Activated CD4-positive, alpha-beta T cell treated with anti-CD3 and anti-CD28 coated beads, Interleukin-2, amount 10 ng/mL, durations not matched to agents 24 days and 14 days (primary cell): ENCODE data around the gene MSI2. TPM values are rescaled to one million over a fixed set of nuclear protein-coding genes. Genes with fewer than 3 reads are reported as not detected.

Experiments used
- DNase-seq: peaks from one replicate; pipeline ENCODE4 v3.0.0; 2022
- H3K27ac Mint-ChIP-seq: one replicate; pipeline ENCODE4 v1.8.0; 2022; ENCODE audit warnings: mild to moderate bottlenecking, mixed read lengths
- H3K27me3 Mint-ChIP-seq: one replicate; pipeline ENCODE4 v1.8.0; 2022; ENCODE audit warnings: mixed read lengths
- H3K36me3 Mint-ChIP-seq: one replicate; pipeline ENCODE4 v1.8.0; 2022; ENCODE audit warnings: low read depth, mild to moderate bottlenecking, mixed read lengths
- H3K4me1 Mint-ChIP-seq: one replicate; pipeline ENCODE4 v1.8.0; 2021; ENCODE audit warnings: mixed read lengths
- H3K4me3 Mint-ChIP-seq: one replicate; pipeline ENCODE4 v1.8.0; 2022; ENCODE audit warnings: mild to moderate bottlenecking, moderate library complexity, mixed read lengths
- H3K9me3 Mint-ChIP-seq: one replicate; pipeline ENCODE4 v1.8.0; 2021; ENCODE audit warnings: mixed read lengths
- intact Hi-C: fragments of 100-400 bp; cut with micrococcal nuclease; formaldehyde crosslinking; loops from one replicate; pipeline ENCODE4 v1.15.1; 2023
- total RNA-seq: library from RNA; stranded (reverse); gene quantifications from 2 replicates; pipeline ENCODE4 v1.2.3, GENCODE V29; 2022

MSI2 gene
- total RNA-seq, 1 donor from 2014 or later = 172 TPM

DNA sequence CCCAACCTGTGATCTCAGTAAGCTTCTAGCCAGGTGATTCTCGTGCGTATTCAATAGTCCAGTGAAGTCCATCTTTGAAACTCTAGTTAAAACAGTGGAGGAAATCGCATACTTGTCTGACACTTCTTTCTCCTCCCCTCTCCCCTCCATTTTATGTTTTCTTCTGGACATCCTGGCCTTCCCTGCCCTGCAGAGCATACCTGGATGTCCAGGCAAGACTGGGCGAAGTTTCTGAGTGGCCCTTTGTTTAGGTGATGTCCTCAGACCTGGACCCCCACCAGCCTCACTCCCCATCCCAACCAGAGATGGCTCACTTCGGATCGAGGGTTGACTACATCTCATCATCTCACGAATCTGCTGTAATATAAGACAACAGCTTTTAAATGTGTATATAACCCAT lies 423.0 kb downstream of the MSI2 start:
- intact Hi-C loops = no loop called here
- Mint-ChIP-seq H3K4me1 (no peaks in the 10 kb centered on the region), H3K27me3 (no peaks in the 10 kb centered on the region), H3K27ac (no peak overlapping the region), H3K36me3 (peaks cover 24% of the 10 kb centered on the region), H3K9me3 (no peaks in the 10 kb centered on the region), H3K4me3 (no peak overlapping the region)
- no peak for DNase-seq

DNA sequence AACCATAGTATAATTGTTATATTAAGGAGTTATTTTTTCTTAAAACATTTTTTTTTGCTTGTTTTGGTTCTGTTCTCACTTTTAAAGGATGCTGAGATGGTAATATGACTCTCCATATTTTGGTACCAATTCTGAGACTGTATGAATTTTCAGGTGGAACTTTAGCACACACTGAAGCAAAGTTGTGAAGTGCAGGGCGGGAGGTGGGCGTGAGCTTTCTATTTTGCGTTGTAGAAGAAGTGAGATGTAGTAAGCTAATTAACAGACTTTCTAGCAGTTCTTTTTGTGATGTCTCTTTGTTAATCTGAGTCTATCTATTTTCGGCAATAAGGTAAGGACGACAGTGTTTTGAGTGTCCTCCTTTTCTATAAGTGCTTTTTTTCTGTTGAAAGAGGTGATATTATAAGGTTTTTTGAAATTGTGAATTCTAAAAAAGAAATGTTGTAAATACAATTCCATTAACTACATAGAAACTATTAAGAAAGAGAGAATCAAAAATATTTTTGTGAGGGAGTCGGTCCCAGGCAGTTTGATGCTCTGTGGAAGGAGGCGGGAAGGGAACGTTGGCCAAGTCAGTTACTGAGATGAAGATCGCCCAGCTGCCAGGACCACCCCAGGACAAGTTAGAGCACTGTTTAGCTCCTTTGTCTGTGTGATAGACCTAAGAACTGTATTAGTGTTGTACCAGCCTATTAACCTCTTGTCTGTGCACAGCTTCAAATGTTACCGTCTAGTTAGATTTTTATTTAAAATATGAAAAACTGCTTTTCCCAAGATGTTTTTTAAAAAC lies 423.8 kb downstream of the MSI2 start:
- Mint-ChIP-seq H3K9me3 (no peaks in the 10 kb centered on the region), H3K27ac (no peak overlapping the region), H3K4me1 (no peaks in the 10 kb centered on the region), H3K4me3 (no peak overlapping the region), H3K27me3 (no peaks in the 10 kb centered on the region), H3K36me3 (peaks cover 26% of the 10 kb centered on the region)
- no peak for DNase-seq
- intact Hi-C loops = no loop called here

DNA sequence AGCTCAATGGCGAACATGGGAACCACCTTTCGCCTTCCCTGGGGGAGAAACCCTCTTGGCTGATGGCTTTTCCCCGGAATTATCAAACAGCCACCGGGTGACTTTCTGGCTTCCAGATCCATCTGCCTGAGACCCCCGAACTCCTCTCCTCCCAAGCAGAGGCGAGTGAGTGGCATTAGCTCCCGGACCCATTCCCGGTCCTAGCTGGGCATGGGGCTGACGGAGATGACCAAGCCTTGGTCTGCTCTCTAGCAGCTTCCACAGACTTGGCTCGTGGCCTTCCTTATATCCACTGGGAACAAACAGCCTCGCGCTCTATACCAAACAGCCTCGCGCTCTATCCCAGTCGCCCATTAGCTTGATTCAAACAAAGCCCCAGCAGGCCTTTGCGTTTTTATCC lies 426.4 kb downstream of the MSI2 start:
- DNase-seq = no peak
- Mint-ChIP-seq H3K4me1 (no peaks in the 10 kb centered on the region), H3K9me3 (no peaks in the 10 kb centered on the region), H3K36me3 (peaks cover 20% of the 10 kb centered on the region), H3K27ac (no peak overlapping the region), H3K4me3 (no peak overlapping the region), H3K27me3 (peaks cover 9% of the 10 kb centered on the region)
- intact Hi-C loops = no loop called here

DNA sequence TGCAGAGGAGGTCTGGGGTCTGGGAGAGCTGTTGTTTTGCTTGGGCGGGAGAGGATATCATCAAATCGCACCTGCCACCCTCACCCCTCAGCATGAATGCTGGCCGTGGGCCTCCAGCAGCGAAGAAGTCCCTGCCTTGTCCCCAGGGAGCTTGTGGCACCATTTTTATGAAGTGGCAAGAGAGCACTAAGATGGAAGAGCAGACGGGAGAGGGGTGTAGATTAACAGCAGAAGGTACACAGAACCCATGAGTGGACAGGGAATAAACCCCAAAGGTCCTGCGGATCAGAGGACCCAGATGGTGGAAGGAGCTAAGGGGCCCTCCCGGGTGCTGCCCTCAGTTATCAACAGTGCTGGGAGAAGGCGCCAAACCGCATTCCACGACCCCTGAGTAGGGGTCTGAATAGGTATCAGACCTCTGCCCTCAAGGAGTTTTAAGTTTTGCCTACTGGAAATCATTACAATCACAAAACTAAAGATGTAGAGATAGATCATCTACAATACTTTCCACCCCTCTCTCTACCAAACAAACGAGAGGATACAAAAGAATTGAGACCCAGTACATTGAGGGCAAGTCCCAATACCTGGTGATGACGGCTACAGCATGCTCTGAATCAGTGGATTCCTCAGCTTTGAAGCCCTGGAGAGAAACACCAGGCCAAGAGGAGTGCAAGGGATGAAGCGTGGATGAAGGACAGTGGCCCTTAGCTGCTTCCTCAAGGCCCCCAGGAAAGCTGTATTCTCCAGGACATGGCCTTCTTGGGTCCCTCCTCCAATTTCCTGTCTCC lies 428.6 kb downstream of the MSI2 start:
- H3K9me3 Mint-ChIP-seq = no peaks in the 10 kb centered on the region

DNA sequence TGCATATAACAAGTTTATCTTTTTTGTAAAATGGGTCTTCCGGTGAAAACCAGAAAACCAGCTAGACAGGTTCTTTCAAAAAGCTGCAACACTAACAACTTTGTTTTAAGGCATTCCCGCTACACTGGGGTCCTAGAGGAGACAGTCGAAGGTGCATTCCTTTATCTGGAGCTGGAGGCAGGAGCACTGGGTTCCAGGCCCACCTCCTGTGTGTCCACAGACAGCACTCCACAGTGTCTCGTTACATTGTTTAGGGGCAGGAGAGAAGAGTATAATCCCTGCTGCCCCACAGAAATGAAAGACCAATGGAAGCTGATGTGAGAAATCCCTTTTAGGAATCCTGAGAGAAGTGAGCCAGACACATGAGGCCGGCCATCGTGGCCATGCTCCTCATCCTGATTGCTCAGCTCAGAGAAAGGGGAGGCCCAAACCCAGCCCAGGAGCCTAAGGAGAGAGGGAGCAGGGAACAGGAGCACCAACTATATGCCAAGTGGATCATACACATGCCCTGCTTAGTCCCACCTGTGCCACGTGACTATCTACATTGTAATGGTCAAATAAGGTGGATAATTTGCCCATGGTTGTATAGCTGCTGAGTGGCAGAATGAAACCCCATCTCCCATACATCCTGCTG lies 429.3 kb downstream of the MSI2 start:
- Mint-ChIP-seq H3K4me3 (no peak overlapping the region), H3K9me3 (no peaks in the 10 kb centered on the region), H3K27ac (no peak overlapping the region), H3K27me3 (peaks cover 20% of the 10 kb centered on the region), H3K4me1 (no peaks in the 10 kb centered on the region), H3K36me3 (peaks cover 13% of the 10 kb centered on the region)
- DNase-seq = no peak
- intact Hi-C loops = no loop called here

More for the DNA sequence above, 428.6 kb downstream of the MSI2 start:
- Mint-ChIP-seq H3K4me3 (no peak overlapping the region), H3K4me1 (no peaks in the 10 kb centered on the region), H3K36me3 (peaks cover 15% of the 10 kb centered on the region), H3K27ac (no peak overlapping the region), H3K27me3 (peaks cover 17% of the 10 kb centered on the region)
- DNase-seq = no peak
- intact Hi-C loops = no loop called here

DNA sequence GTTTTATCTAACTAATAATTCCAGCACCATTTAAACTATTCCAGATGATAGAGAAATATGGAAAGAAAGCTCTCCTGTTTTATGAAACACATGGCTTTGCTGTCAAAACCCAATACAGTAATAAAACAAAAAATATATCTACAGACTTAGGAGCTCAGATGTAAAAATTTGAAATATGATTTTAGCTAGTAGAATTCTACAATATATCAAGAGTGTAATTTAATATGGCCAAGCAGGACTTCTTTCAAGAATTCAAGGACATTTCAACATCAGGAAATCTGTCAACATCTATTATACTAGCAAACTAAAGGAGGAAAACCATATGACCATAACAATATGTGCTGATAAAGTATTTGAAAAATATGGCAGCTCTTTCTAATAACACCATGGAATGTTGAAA lies 431.3 kb downstream of the MSI2 start:
- intact Hi-C loops = no loop called here
- DNase-seq = no peak
- H3K9me3 Mint-ChIP-seq = peaks cover 8% of the 10 kb centered on the region
- H3K4me3 Mint-ChIP-seq = no peak overlapping the region
- no peak overlapping the region for H3K27ac Mint-ChIP-seq
- peaks cover 22% of the 10 kb centered on the region for H3K27me3 Mint-ChIP-seq
- peaks cover 4% of the 10 kb centered on the region for H3K4me1 Mint-ChIP-seq
- H3K36me3 Mint-ChIP-seq = peaks cover 14% of the 10 kb centered on the region

DNA sequence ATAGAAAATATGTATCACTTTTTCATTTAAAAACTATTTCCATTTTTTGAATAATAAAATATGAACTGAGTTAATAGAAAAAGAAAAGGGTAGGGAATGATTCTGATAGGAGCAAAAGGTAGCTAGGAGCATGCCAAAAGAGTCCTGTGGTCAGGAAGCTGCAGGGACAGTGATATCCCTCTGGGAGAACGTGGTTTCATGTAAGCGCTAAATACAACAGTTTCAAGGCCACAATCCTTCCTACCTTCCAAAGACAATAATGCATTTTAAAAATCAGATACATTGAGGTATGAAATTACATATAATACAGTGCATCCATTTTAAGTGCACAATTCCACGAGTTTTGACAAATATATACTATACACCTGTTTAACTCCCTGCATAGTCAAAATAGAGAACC lies 432.9 kb downstream of the MSI2 start:
- intact Hi-C loops = no loop called here
- no peak for DNase-seq
- Mint-ChIP-seq H3K27me3 (peaks cover 22% of the 10 kb centered on the region), H3K36me3 (peaks cover 9% of the 10 kb centered on the region), H3K4me3 (no peak overlapping the region), H3K27ac (no peak overlapping the region), H3K4me1 (peaks cover 12% of the 10 kb centered on the region), H3K9me3 (peaks cover 15% of the 10 kb centered on the region)

DNA sequence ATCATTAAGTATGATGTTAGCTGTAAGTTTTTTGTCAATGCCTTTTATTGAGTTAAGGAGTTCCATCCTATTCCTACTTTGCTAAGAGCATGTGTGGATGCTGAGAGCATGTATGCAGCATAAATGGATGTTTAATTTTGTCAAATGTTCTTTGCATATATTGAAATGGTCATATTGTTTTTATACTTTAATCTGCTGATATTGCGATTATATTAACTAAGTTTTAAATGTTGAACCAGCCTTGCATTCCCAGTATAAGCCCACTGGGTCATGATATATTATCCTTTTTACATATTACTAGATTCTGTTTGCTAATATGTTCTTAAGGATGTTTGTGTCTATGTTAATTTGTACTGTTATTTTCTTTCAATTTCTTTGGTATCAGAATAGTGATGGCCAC lies 435.6 kb downstream of the MSI2 start:
- H3K4me3 Mint-ChIP-seq = no peak overlapping the region
- H3K27ac Mint-ChIP-seq = no peak overlapping the region
- H3K4me1 Mint-ChIP-seq = peaks cover 12% of the 10 kb centered on the region

DNA sequence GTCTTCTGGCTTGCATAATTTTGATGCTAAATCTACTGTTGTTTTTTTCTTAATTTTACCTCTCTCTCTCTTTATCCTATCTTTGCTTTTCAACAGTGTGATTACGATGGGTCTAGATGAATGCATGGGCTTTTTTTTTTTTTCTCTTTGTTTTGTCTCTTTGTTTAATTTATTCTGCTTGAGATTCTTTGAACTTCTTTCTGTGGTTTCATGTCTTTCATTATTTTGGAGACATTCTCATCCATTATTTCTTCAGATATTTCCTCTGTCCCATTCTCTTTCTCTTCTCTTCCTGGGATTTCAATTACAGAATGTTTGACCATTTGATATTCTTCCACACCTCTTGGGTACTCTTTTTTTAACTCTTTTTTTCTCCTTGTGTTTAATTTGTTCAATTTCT lies 436.4 kb downstream of the MSI2 start:
- intact Hi-C loops = no loop called here
- Mint-ChIP-seq H3K27ac (no peak overlapping the region), H3K4me1 (peaks cover 12% of the 10 kb centered on the region), H3K9me3 (peaks cover 20% of the 10 kb centered on the region), H3K36me3 (peaks cover 8% of the 10 kb centered on the region), H3K4me3 (peak overlapping the region; percentile 65), H3K27me3 (peaks cover 13% of the 10 kb centered on the region)
- DNase-seq = no peak

More for the DNA sequence above, 435.6 kb downstream of the MSI2 start:
- no peak for DNase-seq
- intact Hi-C loops = no loop called here
- H3K9me3 Mint-ChIP-seq = peaks cover 20% of the 10 kb centered on the region
- H3K27me3 Mint-ChIP-seq = peaks cover 15% of the 10 kb centered on the region
- H3K36me3 Mint-ChIP-seq = peaks cover 8% of the 10 kb centered on the region

DNA sequence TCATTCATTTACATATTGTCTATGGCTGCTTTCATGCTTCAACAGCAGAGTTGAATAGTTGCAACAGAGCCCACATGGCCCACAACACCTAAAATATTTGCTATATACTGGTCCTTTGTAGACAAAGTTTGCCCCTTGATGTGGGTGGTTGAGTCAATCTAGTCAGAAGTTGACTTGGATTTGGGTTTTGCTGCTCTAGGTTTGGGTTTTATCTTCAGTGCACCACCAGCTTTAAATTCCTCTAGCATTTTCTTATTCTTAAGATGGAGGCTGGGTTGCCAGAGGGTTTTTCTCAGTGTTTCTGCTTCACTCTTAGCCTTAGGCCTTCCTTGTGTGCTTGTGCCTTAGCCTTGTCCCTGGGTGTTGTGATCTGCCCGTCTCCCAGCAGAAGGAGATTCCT lies 437.7 kb downstream of the MSI2 start:
- H3K27me3 Mint-ChIP-seq = peaks cover 12% of the 10 kb centered on the region
- H3K4me1 Mint-ChIP-seq = peaks cover 12% of the 10 kb centered on the region
- intact Hi-C loops = no loop called here
- peaks cover 8% of the 10 kb centered on the region for H3K36me3 Mint-ChIP-seq
- peaks cover 20% of the 10 kb centered on the region for H3K9me3 Mint-ChIP-seq
- peak; percentile 47 for DNase-seq
- no peak overlapping the region for H3K4me3 Mint-ChIP-seq
- H3K27ac Mint-ChIP-seq = no peak overlapping the region

DNA sequence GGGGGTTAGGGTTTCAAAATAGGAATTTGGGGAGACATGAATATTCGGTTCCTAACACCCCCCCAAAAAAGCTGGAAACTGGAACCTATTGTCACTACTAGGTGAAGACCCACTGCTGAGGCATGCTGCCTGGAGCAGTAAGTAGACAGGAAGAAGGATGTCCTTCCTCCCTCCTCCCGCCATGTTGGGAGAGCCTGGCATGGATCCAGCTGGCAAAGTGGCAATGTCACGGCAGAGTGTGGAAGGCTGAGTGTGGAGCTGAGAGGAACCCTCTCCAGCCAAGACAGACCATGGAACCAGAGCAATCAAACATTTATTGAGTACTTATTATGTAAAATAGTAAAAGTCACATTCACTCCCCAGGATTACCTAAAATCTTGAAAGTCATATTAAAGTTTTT lies 439.7 kb downstream of the MSI2 start:
- H3K4me3 Mint-ChIP-seq = no peak overlapping the region
- peak; percentile 49 for DNase-seq
- intact Hi-C loops = no loop called here
- peaks cover 8% of the 10 kb centered on the region for H3K36me3 Mint-ChIP-seq
- peaks cover 12% of the 10 kb centered on the region for H3K4me1 Mint-ChIP-seq
- H3K9me3 Mint-ChIP-seq = peaks cover 17% of the 10 kb centered on the region
- H3K27ac Mint-ChIP-seq = no peak overlapping the region
- H3K27me3 Mint-ChIP-seq = peaks cover 2% of the 10 kb centered on the region

DNA sequence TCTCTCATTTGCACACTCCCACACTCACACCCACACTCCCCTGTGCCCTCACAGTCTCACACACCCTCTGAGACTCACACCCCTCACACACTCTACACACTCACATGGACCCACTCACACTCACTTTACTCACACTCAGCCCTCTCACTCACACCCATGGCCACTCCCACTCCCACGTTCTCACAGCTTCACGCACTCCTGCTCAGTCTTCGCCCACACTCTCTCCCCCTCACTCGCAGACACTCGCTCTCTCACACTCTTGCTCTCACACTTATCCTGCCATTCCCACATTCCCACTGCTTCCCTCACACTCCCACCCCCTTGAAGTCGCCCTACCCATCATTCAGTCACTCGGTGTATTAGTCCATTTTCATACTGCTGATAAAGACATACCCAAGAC lies 440.9 kb downstream of the MSI2 start:
- DNase-seq = peak; percentile 48
- peaks cover 14% of the 10 kb centered on the region for H3K9me3 Mint-ChIP-seq
- H3K27ac Mint-ChIP-seq = no peak overlapping the region
- peaks cover 12% of the 10 kb centered on the region for H3K4me1 Mint-ChIP-seq
- H3K36me3 Mint-ChIP-seq = peaks cover 6% of the 10 kb centered on the region
- no peaks in the 10 kb centered on the region for H3K27me3 Mint-ChIP-seq
- no peak overlapping the region for H3K4me3 Mint-ChIP-seq
- intact Hi-C loops = no loop called here

DNA sequence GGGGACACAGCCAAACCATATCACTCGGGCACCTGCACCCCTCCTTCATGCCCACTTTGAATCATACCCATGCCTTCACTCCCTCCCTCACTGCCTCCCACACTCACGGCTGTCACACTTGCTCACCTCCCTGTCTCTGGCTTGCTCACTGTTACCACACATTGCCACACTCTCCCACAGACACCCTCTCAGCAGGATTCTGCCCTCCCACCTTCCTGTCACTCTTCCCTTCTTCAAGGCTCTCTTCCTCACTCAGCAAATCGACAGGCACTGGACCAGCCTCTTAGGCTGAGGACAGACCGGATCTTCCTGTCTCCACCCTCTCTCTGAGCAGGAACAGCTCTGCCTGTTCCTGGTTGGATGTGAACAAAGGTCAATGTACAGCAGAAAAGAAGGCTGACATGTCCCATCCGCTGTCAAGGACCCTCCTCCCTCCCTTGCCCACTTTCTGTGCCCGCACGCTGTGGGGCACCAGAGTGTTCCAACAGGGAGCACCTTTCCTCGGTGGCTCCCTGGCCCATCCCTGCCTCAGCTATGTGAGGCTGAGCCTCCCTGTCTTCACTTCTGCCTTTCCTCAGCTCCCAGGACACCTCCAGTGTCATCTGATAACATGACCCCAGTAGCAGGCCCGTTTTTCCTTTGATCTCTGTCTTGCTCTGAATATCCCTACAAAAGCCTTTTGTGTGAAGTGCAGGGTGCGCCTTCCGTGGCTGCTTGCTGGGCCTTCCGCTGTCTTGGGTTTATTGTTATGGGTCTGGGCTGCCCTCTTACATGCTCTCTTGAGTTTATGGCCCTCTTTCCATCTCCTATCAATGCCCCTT lies 441.8 kb downstream of the MSI2 start:
- no peak overlapping the region for H3K27ac Mint-ChIP-seq
- intact Hi-C loops = no loop called here
- H3K4me3 Mint-ChIP-seq = no peak overlapping the region
- H3K36me3 Mint-ChIP-seq = peaks cover 3% of the 10 kb centered on the region
- peaks cover 4% of the 10 kb centered on the region for H3K4me1 Mint-ChIP-seq
- H3K27me3 Mint-ChIP-seq = no peaks in the 10 kb centered on the region
- H3K9me3 Mint-ChIP-seq = peaks cover 10% of the 10 kb centered on the region
- peak; percentile 50 for DNase-seq
